GM12864 (cell line): ENCODE results near the gene SLC13A5.
"Not testable (repeated sequence)": the region's sequence is repeated elsewhere in the genome, so short reads cannot be mapped to it uniquely, and the experiment has no call there.

Experiments
- DNase-seq: peaks from one replicate; pipeline ENCODE4 v3.0.0-alpha.2; 2011; ENCODE audit warnings: low read depth
- H3K4me3 ChIP-seq: 2 replicates; pipeline ENCODE4 v1.5.1; 2011; ENCODE audit warnings: mild to moderate bottlenecking, low read depth, low read length, control low read depth
- CTCF ChIP-seq: IDR thresholded peaks from 2 replicates; pipeline ENCODE4 v1.5.1; 2011; ENCODE audit warnings: low read depth, mild to moderate bottlenecking, moderate library complexity, low read length, control low read depth, inconsistent platforms; ENCODE audit errors: missing control alignments

The SLC13A5 gene

GRCh38 chr17:6695565-6695964 lies 17.6 kb downstream of the SLC13A5 start:
- TF ChIP-seq CTCF = no peak
- H3K4me3 ChIP-seq = no peak overlapping the region
- no peak for DNase-seq

GRCh38 chr17:6695051-6695450 lies 18.1 kb downstream of the SLC13A5 start:
- H3K4me3 ChIP-seq = no peak overlapping the region
- no peak for DNase-seq
- no peak for TF ChIP-seq CTCF

GRCh38 chr17:6691958-6692357 lies 21.2 kb downstream of the SLC13A5 start:
- H3K4me3 ChIP-seq, DNase-seq: not testable (repeated sequence)

GRCh38 chr17:6691546-6691945 lies 21.6 kb downstream of the SLC13A5 start:
- no peak for DNase-seq
- TF ChIP-seq CTCF = no peak

GRCh38 chr17:6690641-6691040 lies 22.5 kb downstream of the SLC13A5 start:
- H3K4me3 ChIP-seq = no peak overlapping the region
- no peak for DNase-seq
- TF ChIP-seq CTCF = no peak

More at GRCh38 chr17:6691546-6691945, 21.6 kb downstream of the SLC13A5 start:
- no peak overlapping the region for H3K4me3 ChIP-seq

- no peak overlapping the region for H3K4me3 ChIP-seq
- DNase-seq = no peak
- TF ChIP-seq CTCF = no peak
Measured at GRCh38 chr17:6688944-6689343, 24.2 kb downstream of the SLC13A5 start.

- no peak for DNase-seq
- H3K4me3 ChIP-seq = no peak overlapping the region
- TF ChIP-seq CTCF = no peak
Measured at GRCh38 chr17:6686026-6686425, 27.1 kb downstream of the SLC13A5 start.
